HEK293 (cell line): ENCODE measurements around the gene PLCD1.

Experiments
- MYNN ChIP-seq: fragments of 450-650 bp; formaldehyde crosslinking; IDR thresholded peaks from 2 replicates; pipeline ENCODE4 v1.5.1; 2016; ENCODE audit warnings: missing biosample characterization, missing genetic modification characterization, borderline replicate concordance
- ZNF132 ChIP-seq: fragments of 450-650 bp; formaldehyde crosslinking; IDR thresholded peaks from 2 replicates; pipeline ENCODE4 v1.5.1; 2017; ENCODE audit warnings: missing biosample characterization, missing genetic modification characterization, borderline replicate concordance
- TF ChIP-seq, protein P1 (sequence below): fragments of 450-650 bp; formaldehyde crosslinking; IDR thresholded peaks from 2 replicates; pipeline ENCODE4 v1.5.1; 2016; ENCODE audit warnings: missing biosample characterization, missing genetic modification characterization
- TF ChIP-seq, protein P2 (sequence below): fragments of 450-650 bp; formaldehyde crosslinking; optimal IDR thresholded peaks from 2 replicates; pipeline ENCODE3; 2016; ENCODE audit warnings: missing biosample characterization, mild to moderate bottlenecking, missing genetic modification characterization

DNA sequence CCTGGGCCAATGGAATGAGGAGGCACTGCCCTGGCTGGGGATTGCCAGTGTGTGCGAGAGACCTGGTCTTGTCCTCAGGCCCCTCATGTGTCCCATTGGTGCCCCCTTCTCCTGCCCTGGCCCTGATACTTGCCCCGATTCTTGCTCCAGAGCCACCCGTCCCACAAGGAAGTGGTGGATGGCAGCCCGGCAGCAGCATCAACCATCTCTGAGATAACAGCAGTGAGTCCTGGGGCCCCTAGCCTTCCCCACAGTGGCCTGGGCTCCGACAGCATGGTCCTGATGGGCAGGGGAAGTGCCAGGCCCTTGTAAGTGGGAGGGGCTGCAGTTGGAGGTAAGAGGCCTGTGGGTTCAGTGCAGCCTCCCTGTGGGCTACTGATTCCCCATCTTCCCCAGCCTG, 23.4 kb downstream of the PLCD1 start:
- TF ChIP-seq, protein P1, sequence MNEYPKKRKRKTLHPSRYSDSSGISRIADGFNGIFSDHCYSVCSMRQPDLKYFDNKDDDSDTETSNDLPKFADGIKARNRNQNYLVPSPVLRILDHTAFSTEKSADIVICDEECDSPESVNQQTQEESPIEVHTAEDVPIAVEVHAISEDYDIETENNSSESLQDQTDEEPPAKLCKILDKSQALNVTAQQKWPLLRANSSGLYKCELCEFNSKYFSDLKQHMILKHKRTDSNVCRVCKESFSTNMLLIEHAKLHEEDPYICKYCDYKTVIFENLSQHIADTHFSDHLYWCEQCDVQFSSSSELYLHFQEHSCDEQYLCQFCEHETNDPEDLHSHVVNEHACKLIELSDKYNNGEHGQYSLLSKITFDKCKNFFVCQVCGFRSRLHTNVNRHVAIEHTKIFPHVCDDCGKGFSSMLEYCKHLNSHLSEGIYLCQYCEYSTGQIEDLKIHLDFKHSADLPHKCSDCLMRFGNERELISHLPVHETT (tag by site-specific recombination), result no peak
- TF ChIP-seq MYNN (no peak), ZNF132 (tag by site-specific recombination) (no peak)
- TF ChIP-seq, protein P2, sequence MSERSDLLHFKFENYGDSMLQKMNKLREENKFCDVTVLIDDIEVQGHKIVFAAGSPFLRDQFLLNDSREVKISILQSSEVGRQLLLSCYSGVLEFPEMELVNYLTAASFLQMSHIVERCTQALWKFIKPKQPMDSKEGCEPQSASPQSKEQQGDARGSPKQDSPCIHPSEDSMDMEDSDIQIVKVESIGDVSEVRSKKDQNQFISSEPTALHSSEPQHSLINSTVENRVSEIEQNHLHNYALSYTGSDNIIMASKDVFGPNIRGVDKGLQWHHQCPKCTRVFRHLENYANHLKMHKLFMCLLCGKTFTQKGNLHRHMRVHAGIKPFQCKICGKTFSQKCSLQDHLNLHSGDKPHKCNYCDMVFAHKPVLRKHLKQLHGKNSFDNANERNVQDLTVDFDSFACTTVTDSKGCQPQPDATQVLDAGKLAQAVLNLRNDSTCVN (tag by site-specific recombination), result no peak
